Measurements from ENCODE around the gene XPNPEP2. TPM values are rescaled to one million over a fixed set of nuclear protein-coding genes. Genes with fewer than 3 reads are reported as not detected.

Gene XPNPEP2
- total and polyA plus RNA-seq, 8 donors, result 0.33 to 16.3 (median 1.7) TPM

DNA sequence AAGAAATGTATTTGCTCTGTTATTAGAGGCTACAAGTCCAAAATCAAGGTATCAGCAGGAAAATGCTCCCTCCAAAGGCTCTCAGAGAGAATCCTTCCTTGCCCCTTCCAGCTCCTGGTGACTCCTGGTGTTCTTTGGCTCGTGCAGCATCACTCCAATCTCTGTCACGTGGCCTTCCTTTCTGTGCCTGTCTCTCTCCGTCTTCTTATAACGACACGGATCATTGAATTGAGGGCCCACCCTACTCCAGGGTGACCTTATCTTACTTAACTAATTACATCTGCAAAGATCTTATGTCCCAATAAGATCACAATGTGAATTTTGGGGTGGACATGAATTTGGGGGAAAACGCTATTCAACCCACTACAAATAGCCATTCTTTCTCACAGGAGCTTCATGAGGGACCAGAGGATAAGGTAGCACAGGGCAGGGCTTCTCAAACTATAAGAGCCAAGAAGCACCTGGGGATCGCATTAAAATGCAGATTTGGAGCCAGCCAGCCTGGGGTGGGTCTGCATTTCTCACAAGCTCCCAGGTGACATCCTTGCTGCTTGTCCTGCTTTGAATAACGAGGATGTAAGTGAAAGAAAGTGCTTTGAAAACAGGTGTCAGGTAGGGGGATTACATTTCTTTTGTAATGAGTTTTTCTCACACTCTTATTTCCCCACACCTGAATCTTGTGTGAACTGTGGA, 42.2 kb upstream of the XPNPEP2 start:
- Histone ChIP-seq H3K9me3 (no peaks in the 10 kb centered on the region), H3K27me3 (no peaks in the 10 kb centered on the region), H3K36me3 (no peaks in the 10 kb centered on the region), H3K4me3 (no peak overlapping the region), H3K27ac (no peak overlapping the region), H3K4me1 (no peaks in the 10 kb centered on the region)
- intact Hi-C loops (cut with DNase I; ENCODE audit: low total_unique reads), result no loop called here
- no peak for TF ChIP-seq POLR2A (IDR thresholded peaks at IDR 0.05)
- TF ChIP-seq, protein P1, sequence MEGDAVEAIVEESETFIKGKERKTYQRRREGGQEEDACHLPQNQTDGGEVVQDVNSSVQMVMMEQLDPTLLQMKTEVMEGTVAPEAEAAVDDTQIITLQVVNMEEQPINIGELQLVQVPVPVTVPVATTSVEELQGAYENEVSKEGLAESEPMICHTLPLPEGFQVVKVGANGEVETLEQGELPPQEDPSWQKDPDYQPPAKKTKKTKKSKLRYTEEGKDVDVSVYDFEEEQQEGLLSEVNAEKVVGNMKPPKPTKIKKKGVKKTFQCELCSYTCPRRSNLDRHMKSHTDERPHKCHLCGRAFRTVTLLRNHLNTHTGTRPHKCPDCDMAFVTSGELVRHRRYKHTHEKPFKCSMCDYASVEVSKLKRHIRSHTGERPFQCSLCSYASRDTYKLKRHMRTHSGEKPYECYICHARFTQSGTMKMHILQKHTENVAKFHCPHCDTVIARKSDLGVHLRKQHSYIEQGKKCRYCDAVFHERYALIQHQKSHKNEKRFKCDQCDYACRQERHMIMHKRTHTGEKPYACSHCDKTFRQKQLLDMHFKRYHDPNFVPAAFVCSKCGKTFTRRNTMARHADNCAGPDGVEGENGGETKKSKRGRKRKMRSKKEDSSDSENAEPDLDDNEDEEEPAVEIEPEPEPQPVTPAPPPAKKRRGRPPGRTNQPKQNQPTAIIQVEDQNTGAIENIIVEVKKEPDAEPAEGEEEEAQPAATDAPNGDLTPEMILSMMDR (IDR thresholded peaks at IDR 0.05), result no peak
- TF ChIP-seq POLR2AphosphoS5 (IDR thresholded peaks at IDR 0.05), result no peak
- no peak for TF ChIP-seq EP300 (IDR thresholded peaks at IDR 0.05)
- WGBS, 5 donors, result 63 to 78% (median 72%) methylated on average over 7 to 8 of the region's 8 CpGs
- no peak for DNase-seq

DNA sequence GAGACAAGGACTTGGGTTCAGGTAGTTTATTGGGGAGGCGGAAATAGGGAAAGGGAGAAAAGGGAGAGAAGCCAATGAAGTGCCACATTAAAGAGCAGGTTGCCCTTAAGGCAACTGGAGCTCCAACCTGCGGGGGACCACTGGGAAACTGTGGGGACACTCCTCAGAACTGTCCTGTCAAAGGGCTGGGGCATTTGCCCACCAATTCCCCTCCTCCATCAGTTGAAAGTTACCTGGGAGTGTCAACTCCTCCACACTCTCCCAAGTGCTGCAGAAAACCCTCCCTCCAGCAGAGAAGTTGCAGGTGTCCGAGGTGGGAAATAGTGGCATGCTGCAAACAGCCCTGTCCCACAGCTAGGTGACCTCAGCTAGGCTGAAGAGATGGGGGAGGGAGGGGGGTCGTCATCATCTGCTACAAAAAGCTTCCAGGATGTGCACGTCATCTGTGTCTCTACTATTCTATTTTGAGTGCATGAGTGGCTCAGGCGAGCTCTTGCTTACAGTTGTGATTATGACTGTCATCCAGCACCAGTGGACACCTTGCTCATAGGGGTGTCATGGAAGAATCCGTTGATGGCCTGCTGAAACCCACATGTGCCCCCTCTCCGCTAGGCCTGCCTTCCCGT, 41.5 kb upstream of the XPNPEP2 start:
- H3K27me3 ChIP-seq, result no peaks in the 10 kb centered on the region
- no peaks in the 10 kb centered on the region for H3K36me3 ChIP-seq
- H3K9me3 ChIP-seq, result no peaks in the 10 kb centered on the region
- TF ChIP-seq EP300 (IDR thresholded peaks at IDR 0.05) (no peak), POLR2A (IDR thresholded peaks at IDR 0.05) (no peak), POLR2AphosphoS5 (IDR thresholded peaks at IDR 0.05) (no peak)
- TF ChIP-seq, protein P1 (IDR thresholded peaks at IDR 0.05), result no peak
- H3K4me1 ChIP-seq, result no peaks in the 10 kb centered on the region
- DNase-seq, result no peak
- WGBS, 5 donors, result 56 to 76% (median 73%) methylated on average over 4 to 9 of the region's 9 CpGs
- no peak overlapping the region for H3K4me3 ChIP-seq
- H3K27ac ChIP-seq, result no peak overlapping the region
- intact Hi-C loops (cut with DNase I; ENCODE audit: low total_unique reads), result no loop called here

DNA sequence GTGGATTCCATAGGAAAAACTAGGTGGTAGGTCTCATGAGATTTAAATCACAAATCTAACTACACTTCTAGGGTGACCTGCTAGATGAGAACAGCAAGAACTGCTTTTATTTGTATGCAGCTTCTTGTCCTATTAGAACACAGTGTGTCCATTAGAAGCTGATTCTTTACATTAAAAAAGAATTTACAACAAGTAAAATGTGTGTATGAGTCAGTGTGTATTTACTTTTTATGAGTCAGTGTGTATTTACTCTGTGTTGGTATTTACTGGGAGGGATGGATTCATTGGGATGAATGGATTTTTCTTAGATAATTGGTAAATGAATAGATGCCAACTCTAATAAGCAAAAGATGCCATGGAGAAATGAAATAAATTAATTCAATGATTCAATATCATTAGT, 40.6 kb upstream of the XPNPEP2 start:
- Histone ChIP-seq H3K4me3 (no peak overlapping the region), H3K27me3 (no peaks in the 10 kb centered on the region), H3K9me3 (no peaks in the 10 kb centered on the region), H3K4me1 (no peaks in the 10 kb centered on the region), H3K27ac (no peak overlapping the region), H3K36me3 (no peaks in the 10 kb centered on the region)
- intact Hi-C loops (cut with DNase I; ENCODE audit: low total_unique reads), result no loop called here
- DNase-seq, result no peak
- TF ChIP-seq, protein P1 (IDR thresholded peaks at IDR 0.05), result no peak
- TF ChIP-seq EP300 (IDR thresholded peaks at IDR 0.05), result no peak
- no peak for TF ChIP-seq POLR2A (IDR thresholded peaks at IDR 0.05)
- TF ChIP-seq POLR2AphosphoS5 (IDR thresholded peaks at IDR 0.05), result no peak

DNA sequence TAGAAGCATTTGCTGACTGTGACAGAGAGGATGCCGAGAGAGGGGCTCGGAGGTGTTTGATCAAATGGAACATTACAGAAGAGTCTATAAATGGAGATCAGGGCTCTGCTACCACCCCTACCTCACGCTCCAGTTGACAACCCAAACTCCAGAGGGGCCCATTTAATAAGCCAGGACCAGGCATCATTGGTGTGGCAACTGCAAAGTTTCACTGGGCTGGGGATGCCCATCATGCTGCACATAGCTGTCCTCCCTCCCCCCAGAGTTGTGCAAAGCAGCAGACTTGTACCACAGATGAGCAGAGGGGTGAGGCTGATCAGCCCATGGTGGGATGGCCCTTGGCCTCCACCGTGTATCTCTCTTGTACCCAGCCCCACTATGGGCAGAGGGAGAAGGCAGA, 38.2 kb upstream of the XPNPEP2 start:
- H3K27me3 ChIP-seq, result no peaks in the 10 kb centered on the region
- TF ChIP-seq POLR2A (IDR thresholded peaks at IDR 0.05), result no peak
- no peak for TF ChIP-seq EP300 (IDR thresholded peaks at IDR 0.05)
- no peak for TF ChIP-seq POLR2AphosphoS5 (IDR thresholded peaks at IDR 0.05)
- TF ChIP-seq, protein P1 (IDR thresholded peaks at IDR 0.05), result no peak
- no peaks in the 10 kb centered on the region for H3K36me3 ChIP-seq
- WGBS, 5 donors, result 73 to 95% (median 91%) methylated on average over 4 of the region's 4 CpGs
- H3K27ac ChIP-seq, result no peak overlapping the region
- no peaks in the 10 kb centered on the region for H3K4me1 ChIP-seq
- H3K9me3 ChIP-seq, result no peaks in the 10 kb centered on the region
- no peak overlapping the region for H3K4me3 ChIP-seq
- intact Hi-C loops (cut with DNase I; ENCODE audit: low total_unique reads), result no loop called here
- DNase-seq, result no peak

Data from stomach (tissue), 9 donors.